GM19193 (cell line): ENCODE results near the gene RPL27A.

Experiments
- POLR2A ChIP-seq: IDR thresholded peaks from 4 replicates; pipeline ENCODE4 v1.6.1; 2011; ENCODE audit not compliant: insufficient read depth, insufficient read length; ENCODE audit errors: extremely low read depth

Gene RPL27A

GRCh38 chr11:8661001-8661795, 21.4 kb upstream of the RPL27A start:
- TF ChIP-seq POLR2A: no peak

- no peak for TF ChIP-seq POLR2A
These were observed 17.4 kb upstream of the RPL27A start for GRCh38 chr11:8665222-8665621.

- no peak for TF ChIP-seq POLR2A
These were observed 11.4 kb upstream of the RPL27A start for GRCh38 chr11:8671193-8671612.

GRCh38 chr11:8671651-8672062, 10.9 kb upstream of the RPL27A start:
- TF ChIP-seq POLR2A: no peak

- TF ChIP-seq POLR2A: no peak
These were observed 10.2 kb upstream of the RPL27A start for GRCh38 chr11:8672346-8672745.

- no peak for TF ChIP-seq POLR2A
These were observed 7.7 kb upstream of the RPL27A start for GRCh38 chr11:8674859-8675258.

GRCh38 chr11:8676458-8676857, 6.1 kb upstream of the RPL27A start:
- TF ChIP-seq POLR2A: no peak

- no peak for TF ChIP-seq POLR2A
These were observed 3.6 kb upstream of the RPL27A start for GRCh38 chr11:8679006-8679405.

GRCh38 chr11:8681837-8682302, 722 bp upstream of the RPL27A start:
- no peak for TF ChIP-seq POLR2A

- no peak for TF ChIP-seq POLR2A
These were observed 669 bp downstream of the RPL27A start for GRCh38 chr11:8683115-8683807.

- TF ChIP-seq POLR2A: no peak
These were observed 2.2 kb downstream of the RPL27A start for GRCh38 chr11:8684600-8685290.

GRCh38 chr11:8685306-8685705, 2.7 kb downstream of the RPL27A start:
- TF ChIP-seq POLR2A: no peak

- no peak for TF ChIP-seq POLR2A
These were observed 3.2 kb downstream of the RPL27A start for GRCh38 chr11:8685820-8686219.

- no peak for TF ChIP-seq POLR2A
These were observed 3.7 kb downstream of the RPL27A start for GRCh38 chr11:8686325-8686724.
